Stimulated activated CD4-positive, alpha-beta T cell treated with anti-CD3 and anti-CD28 coated beads, TNF-alpha, amount 100 ng/mL, for 48 hours (primary cell): ENCODE data around the gene ANKRD52.
A peak's percentile ranks its signal among the peaks of the same experiment; 100 is the strongest.
"Not testable (repeated sequence)": the region's sequence is repeated elsewhere in the genome, so short reads cannot be mapped to it uniquely, and the experiment has no call there.

ENCODE experiments used
- DNase-seq, 3 donors: peaks; one replicate each; pipeline ENCODE4 v3.0.0-alpha.2; 2020; ENCODE audit warnings: low read depth in 3 of 3

ANKRD52 gene

DNA sequence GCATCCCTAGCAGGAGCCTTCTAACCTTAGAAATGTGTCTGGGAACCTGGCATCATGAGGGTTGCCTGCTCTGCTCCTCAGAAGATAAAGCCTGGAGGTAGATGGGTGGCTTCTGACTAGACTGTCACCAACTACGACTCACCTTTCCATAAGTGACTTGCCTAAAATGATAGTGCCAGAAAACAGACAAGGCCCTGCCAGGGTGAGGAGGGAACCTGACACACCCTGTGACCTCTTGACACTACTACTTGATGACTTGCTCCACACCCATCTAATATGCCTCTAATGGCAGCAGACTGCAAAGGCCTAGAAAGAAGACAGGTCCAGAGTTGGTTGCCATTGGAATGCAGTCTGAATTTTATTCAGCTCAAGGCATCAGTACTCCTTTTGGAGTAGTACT is 45.8 kb downstream of the ANKRD52 start:
- no peak for DNase-seq

DNA sequence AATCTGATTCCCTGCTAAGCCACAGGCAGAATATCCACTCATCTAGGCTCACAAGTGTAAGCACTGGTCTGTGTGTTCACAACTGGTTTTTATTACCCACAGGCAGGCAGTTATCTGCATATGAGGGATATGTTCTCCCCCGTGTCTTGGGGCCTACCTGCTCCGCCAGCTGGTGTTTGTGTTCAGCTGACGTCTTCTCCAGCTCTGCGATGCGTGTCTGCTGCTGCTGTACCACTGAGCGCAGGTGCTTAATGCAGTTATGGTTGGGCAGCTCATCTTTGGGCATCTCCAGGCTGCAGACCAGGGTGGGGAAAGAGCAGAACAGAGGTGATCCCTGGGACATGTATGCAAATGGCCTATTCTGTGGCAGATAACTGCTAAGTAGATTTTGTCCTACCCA is 50.2 kb downstream of the ANKRD52 start:
- no peak for DNase-seq

DNA sequence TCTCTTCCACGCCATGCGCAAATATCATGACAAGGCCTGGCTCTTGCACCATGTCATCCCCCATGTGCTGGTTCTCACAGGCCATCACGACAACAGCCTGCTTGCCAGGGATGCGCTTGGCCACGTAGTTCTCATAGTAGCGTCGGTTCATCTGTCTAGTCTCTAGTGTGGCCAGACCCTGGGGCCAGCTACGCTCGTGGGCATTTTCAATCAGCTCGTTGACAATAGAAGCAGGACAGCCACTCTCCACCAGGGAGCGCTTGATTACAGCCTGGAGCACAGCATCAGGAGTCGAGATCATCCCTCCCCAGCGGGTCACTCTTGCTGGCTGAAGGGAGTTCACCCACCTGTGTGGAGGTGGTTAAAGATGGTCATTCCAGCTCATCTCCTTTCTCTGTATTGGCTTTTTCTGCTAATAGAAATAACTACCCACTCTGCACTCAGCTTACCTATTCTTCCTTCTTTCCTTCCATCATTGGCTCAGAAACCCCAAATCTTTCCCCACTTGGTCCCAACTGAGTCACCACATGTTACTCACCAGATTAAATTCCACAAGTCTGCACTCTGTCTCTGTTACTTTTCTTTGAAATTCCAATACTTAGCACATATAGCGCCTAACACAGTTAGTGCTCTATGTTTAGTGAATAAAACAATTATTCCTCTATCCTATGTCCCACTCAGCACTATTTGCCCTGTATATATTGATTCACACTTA is 51.6 kb downstream of the ANKRD52 start:
- no peak for DNase-seq

DNA sequence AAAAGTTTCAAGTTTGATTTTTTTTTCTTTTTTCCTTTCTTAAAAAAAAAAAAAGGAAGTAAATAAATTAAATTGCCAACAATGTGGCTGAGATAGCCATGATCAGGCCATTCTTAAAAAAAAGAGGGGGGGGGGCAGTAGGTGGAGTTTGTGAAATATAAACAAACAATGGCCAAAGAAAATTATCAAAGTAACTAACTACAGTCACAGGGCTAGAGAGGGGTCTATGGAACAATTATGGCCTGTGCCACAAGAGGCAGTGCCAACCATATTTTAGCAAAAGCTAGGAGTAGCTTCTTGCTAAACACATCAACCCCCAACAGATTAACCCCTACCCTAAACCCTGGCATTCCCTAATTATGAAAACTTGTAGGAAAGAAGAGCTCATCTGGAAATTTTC is 52.7 kb downstream of the ANKRD52 start:
- DNase-seq = no peak

DNA sequence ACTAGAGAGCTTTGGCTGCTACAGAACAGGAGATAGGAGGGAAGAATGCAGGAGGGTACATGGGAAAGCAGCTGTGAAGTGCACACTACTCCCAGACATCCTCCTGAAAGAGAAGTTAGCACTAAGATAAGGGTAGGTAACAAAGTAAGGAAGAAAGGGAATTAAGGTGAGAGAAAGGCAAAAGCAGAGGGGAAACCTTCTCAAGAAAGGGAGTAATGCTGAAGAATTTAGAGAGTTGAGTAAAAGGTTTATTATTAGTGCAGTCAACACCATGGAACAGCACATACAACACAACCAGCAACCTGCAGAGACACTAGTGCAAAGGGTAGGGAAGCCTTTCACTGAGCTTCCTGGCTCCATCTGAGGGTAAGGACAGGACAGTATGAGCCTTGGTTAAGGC is 53.9 kb downstream of the ANKRD52 start:
- no peak for DNase-seq

DNA sequence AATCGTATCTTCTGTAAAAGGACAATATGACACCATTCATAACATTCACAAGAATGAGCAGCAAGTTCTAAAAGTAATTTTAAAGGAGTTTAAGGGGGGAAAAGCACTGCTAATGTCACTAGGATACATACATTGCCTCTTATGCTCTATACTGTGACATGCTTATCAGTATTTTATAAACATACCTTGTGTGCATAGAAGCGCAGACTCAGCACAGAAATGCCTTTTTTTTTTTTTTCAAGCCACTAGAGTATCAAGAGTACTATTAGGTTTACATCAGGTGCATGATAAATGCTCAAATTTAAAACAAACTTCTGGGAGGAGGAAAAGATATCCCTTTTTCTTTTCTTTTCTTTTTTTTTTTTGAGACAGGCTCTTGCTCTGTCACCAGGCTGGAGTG is 55.3 kb downstream of the ANKRD52 start:
- no peak for DNase-seq

DNA sequence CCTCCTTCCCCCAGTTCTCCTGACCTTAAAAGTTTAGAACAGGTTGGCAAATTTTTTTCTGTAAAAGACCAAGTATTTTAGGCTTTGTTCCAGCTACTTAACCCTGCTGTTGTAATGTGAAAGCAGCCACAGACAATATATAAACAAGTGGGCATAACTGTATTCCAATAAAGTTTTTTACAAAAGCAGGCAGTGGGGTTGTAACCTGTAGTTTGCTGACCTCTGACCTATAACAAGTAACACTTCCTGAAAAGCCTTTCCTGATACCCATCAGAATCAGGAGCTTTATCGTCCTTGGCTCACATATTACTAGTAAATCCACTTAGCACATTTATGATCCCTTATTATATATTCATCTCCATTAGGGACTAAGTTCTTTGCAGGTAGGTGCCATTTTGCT is 55.8 kb downstream of the ANKRD52 start:
- DNase-seq = no peak

DNA sequence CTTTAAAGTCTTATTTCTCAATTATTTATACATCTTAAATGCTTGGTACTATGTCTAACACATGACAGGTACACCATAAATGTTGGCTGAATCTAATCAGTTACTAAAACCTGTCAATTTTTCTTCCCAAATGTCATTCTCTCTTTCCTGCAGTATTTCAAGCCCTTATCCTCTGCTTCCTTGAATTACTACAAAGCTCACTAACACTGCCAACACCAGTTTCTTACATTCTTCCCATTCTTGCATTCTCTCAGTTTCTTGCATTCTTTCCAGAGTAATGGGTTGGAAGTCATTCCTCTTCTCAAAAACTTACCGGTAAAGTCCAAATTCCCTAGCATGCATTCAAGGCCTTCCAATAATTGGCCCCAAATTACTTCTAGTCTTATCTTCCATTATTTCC is 59.3 kb downstream of the ANKRD52 start:
- DNase-seq = no peak

DNA sequence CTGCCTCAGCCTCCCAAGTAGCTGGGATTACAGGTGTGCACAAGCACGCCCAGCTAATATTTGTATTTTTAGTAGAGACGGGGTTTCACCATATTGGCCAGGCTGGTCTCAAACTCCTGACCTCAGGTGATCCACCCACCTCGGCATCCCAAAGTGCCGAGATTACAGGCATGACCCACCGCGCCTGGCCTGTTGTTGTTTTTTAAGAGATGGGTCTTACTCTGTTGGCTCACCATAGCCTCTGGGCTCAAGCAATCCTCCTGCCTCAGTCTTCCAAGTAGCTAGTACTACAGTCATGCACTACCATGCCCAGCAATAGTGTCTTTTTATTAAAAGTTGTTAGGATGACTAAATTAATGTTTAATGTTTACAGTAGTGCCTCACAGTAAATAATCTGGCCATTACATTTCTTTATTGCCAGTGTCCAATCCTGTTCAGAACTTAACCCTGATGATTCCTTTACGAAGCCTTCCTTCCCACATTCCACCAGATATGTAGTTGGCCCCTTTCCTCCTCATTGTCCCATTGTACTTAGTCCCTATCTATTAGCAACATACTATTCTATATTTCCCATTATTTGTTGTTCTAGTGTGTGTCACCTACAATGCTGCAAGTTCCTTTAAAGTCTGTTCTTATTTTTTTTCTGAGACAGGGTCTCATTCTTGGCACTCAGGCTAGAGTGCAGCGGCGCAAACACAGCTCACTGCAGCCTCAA is 60.1 kb downstream of the ANKRD52 start:
- no peak for DNase-seq

DNA sequence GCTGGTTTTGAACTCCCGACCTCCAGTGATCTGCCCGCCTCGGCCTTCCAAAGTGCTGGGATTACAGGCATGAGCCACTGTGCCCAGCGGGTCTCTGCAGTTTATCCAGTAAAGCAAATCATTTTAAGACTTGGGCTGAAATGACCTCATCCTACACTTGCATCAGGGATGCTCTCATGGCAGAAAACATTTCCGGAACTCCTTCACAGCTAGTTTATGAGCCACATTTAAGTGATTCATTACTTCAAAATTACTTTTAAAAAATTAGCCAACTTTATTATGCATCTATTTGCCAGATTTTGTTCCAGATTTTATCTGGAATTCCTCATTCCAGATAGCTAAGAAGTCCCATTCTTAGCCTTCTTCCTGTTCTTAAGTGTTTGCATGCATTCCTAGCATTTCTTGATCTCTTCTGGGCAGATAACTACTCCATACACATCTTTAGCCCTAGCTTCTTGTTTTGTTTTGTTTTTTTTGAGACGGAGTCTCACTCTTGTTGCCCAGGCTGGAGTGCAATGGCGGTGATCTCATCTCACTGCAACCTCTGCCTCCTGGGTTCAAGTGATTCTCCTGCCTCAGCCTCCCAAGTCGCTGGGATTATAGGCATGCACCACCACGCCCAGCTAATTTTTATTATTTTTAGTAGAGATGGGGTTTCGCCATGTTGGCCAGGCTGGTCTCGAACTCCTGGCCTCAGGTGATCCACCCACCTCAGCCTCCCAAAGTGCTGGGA is 61.2 kb downstream of the ANKRD52 start:
- not testable (repeated sequence) for DNase-seq

DNA sequence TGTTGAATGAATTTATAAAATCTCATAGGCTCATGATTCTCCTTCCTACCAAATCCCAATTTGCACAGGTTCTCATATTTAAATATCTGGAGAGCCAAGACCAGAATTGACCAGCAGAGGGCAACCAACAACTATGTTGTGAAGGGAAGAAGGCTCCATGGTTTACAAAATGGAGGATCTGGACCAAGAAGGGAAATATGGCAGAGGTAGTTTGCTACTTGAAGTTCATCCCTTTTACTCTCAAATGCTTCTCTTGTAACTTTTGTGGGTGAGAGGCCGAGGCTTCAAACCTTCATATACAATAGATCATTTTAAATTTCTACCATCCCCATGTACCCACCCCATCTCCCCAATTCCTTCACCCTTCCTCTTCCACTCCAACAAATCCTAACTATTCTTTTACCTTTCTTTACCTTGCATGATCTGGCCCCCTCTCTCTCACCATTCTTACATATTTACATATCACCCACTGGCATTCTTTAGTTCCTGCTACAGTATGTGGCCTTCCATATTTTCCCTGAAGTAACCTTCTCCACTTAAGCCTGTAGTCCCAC is 65.1 kb downstream of the ANKRD52 start:
- DNase-seq = peak; percentile 36 to 81 (median 64)

DNA sequence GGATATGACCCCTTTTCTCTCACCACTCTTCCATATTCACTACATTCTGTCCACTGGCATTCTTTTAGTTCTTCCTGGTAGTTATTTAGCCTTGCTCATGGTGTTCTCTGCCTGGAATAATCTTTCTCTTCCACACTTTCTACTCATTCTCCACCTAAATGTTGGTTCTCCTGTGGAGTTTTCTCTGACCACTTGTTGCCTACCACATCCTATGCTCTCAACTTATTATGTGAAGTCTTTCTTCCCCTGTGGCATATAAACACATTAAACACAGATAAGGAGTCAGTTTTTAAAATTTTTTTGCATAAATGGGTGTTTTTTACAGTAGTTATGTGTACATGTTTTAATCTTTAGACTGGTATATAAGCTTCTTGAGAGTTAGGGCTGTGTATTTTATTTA is 65.6 kb downstream of the ANKRD52 start:
- no peak for DNase-seq

DNA sequence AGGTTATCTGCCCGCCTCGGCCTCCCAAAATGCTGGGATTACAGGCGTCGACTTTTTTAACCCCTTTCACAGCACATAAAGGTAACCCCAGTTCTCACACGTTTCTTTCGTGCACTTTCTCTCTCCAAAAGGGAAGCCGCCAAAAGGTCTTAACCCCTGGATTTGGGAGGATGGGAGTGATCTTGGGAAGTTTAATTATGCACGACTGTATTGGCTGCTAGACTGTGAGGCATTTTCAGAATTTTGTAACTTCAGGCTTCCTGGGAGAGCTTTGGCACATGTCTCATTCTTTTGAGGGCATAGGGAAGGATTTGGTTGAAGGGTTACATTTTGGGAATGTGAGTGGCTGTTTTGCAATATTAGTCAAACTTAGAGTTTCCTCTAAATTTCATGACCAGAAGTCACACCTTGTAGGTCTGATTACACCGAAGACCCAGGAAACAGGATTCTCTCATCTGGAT is 67.5 kb downstream of the ANKRD52 start:
- DNase-seq = no peak

DNA sequence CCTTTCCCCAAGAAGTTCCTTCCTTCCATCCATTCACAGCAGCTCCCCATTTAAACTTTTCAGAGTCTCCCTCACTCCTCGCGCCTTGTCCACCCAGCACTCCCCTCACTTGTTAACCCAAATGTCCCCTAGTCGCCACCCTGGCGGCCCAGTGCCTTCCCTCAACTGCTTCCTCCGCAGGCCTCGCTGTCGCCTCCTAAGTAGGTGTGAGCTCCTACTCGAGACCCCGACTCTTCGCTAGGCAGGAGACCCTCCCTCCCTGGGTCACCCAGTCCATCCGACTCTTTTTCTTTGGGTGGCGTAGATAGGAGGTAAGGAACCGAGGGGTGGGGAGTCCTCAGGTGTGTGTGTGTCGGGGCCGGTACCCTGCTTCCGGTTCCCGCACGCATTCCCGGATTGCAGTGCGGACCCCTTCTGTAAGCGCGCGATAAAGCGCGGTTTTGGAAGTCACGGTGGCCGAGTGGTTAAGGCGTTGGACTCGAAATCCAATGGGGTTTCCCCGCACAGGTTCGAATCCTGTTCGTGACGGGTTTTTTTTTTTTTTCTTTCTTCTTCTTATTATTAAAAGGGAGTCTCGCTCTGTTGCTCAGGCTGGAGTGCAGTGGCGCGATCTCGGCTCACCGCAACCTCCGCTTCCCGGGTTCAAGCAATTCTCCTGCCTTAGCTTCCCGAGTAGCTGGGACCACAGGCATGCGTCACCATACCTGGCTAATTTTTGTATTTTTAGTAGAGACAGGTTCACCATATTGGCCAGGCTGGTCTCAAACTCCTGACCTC is 68.1 kb downstream of the ANKRD52 start:
- peak; percentile 68 to 85 (median 83) for DNase-seq

DNA sequence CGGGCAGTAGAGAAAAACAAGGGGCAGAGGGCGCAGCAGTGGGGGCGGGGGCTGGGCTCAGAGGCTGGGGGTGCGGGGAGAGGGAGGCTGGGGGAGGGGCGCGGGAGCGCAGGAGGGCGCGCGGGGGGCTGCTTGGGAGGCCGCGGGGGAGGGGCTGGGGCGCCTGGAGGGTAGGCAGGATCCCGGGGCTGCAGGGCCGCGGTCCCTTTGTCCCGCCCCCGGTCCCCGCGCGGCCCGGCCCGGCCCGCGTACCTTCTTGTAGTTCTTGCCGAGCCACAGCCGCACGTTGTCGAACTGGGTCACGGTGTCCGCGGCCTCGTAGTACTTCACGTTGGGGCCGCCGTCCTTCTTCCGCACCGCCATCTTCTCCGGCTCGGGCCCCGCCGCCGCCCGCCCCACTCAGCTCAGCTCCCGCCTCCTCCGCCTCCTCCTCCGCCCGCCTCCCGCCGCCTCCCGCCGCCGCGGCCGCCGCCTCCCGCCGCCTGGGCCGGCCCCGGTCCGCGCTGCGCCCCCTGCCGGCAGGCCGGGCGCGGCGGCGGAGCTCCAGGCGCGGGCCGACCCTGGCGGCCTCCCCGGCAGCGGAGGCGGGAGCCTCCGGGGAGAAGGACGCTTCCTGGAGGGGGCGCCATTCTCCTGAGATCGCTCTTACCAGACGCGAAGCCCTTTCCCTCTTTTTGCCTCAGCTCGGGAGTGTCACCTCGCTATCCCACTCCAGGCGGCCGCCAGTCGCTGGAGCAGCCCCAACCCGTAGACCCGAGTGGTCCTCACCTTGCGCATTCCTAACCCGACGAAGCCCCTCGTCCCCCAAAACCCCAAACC is 68.9 kb downstream of the ANKRD52 start, which contains the start of gene SMARCC2:
SMARCC2 (minus strand) TSS at position 385 of the 819 bp plus-strand sequence; CDS start at position 363, 22 bp downstream.
- DNase-seq = peak; percentile 73 to 80 (median 74)

DNA sequence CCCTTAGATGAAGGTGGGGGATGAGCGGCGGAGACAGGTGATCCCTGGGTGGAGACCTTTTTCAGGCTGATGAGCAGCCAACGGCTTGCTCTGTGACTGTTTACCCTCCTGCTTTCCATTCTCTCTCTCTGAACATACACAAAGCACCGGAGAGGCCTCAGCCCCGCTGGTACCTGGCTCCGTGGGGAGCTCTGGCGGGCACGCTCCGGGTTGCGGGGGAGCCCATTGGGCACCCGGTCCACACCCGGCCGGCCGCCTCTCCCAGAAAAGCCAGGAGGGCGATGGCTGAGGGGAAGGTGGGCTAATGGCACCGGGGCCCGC is 69.4 kb downstream of the ANKRD52 start:
- no peak for DNase-seq

DNA sequence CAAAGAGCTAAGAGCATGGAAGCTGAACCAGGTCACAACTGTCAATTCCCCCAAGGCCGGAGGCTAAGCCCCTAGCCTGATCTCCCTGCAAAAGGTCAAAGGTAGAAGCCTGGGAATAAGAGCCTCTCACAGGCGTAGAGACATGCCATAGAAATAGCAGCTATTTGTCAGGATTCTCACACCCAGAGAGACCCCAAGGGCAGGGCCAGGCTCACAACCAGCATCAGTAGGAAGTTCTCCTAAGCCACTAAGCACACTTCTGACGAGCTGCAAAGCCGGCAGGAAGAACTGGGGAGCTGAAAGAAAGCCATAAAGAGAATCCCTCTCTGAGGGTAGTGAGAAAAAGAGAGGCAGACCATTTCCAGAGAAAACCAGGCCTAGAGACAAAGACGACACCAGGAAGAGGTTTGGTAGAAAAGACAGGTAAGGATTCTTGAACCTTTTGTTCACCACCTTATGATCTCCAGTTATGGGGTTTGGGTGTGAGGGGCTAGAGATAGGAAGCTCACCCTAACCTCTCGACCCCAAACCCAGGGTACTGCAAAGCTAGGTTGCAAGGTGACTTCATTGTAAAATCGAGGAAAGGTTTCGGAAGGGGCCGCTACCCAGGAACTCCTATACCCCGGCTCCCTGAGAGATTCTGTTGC is 69.9 kb downstream of the ANKRD52 start:
- no peak for DNase-seq
